Esophagus muscularis mucosa (tissue), 3 donors: ENCODE data around the gene EXOC6B.

Experiments used
- POLR2A ChIP-seq: fragments of 450-650 bp; IDR thresholded peaks from one replicate; pipeline ENCODE4 v1.6.1; 2017; ENCODE audit warnings: antibody characterized with exemption, moderate library complexity, mild to moderate bottlenecking, low read depth
- POLR2AphosphoS5 ChIP-seq, 2 donors: sonication (generic); formaldehyde crosslinking; IDR thresholded peaks; one replicate each; pipeline ENCODE4 v1.6.1; 2017; ENCODE audit warnings: antibody characterized with exemption in 2 of 2
- TF ChIP-seq, protein P1 (sequence below), 3 experiments: fragments of 200-600 bp in 2 of 3; fragments of 450-650 bp in 1 of 3; sonication (generic) in 2 of 3; IDR thresholded peaks; one replicate each; pipeline ENCODE4 v1.5.1; 2017 to 2019; ENCODE audit warnings: antibody characterized with exemption in 3 of 3, mild to moderate bottlenecking in 2 of 3, moderate library complexity in 1 of 3

DNA sequence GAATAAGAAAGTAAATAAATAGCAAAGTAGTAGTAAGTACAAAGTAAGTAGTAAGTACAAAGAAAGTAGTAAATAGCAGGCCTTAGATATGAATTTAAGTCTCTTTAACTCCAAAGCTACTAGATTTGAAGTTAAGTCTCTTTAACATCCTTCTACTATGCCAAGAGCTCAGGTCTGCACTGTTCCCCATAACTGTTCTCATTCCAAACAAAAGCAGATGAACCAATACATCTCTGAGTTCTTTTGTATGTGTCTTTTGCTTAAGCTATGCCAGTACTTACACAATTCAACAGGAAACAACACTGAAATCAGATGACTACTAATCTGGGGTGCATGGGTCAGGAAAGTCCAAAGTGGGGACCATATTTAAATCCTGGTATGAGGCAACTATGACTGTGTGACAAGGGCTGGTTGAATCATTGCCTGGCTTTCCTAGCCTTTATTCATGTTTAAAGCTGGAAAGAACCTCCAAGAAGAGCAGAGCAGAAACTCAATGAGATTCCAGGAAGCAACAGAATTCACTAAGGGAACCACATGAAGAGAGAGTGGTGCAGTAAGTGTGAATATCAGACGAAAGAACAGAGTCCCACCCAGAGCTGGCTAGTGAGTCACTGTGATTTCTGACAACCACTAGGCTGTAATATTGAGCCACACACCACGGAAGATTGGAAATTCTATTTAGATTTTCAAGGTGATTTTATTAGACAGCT, 627.1 kb downstream of the EXOC6B start:
- TF ChIP-seq, protein P1, sequence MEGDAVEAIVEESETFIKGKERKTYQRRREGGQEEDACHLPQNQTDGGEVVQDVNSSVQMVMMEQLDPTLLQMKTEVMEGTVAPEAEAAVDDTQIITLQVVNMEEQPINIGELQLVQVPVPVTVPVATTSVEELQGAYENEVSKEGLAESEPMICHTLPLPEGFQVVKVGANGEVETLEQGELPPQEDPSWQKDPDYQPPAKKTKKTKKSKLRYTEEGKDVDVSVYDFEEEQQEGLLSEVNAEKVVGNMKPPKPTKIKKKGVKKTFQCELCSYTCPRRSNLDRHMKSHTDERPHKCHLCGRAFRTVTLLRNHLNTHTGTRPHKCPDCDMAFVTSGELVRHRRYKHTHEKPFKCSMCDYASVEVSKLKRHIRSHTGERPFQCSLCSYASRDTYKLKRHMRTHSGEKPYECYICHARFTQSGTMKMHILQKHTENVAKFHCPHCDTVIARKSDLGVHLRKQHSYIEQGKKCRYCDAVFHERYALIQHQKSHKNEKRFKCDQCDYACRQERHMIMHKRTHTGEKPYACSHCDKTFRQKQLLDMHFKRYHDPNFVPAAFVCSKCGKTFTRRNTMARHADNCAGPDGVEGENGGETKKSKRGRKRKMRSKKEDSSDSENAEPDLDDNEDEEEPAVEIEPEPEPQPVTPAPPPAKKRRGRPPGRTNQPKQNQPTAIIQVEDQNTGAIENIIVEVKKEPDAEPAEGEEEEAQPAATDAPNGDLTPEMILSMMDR (IDR thresholded peaks at IDR 0.05): no peak
- TF ChIP-seq POLR2A (no peak), POLR2AphosphoS5 (IDR thresholded peaks at IDR 0.05) (no peak)
